B cell (primary cell): ENCODE data around the gene TENT4B.

Source experiments
- EZH2 ChIP-seq: IDR thresholded peaks from 2 replicates; pipeline ENCODE4 v1.6.1; 2012; ENCODE audit warnings: borderline replicate concordance, low read depth, mild to moderate bottlenecking, moderate library complexity, low read length; ENCODE audit not compliant: insufficient read depth, poor library complexity, severe bottlenecking
- TF ChIP-seq, protein P1 (sequence below): fragments of 200-600 bp; IDR thresholded peaks from one replicate; pipeline ENCODE4 v1.8.0; 2022; ENCODE audit warnings: antibody characterized with exemption, mild to moderate bottlenecking

DNA sequence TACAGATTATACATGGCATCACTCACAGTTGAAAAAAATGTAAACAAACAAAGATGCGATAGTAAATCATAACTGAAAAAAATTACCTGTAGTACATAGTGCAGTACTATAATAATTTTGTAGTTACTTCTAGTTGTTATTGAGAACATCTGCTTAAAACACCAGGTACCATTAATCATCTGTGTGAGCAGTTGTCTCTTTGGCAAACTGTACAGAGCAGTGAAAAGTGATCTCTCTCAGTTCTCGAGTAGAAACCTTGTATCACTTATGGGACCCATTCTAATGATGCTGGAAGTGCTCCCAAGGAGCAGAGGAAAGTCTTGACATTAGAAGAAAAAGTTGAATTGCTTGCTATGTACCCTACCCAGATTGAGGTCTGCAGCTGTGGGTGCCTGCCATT is 8.9 kb upstream of the TENT4B start:
- TF ChIP-seq, protein P1, sequence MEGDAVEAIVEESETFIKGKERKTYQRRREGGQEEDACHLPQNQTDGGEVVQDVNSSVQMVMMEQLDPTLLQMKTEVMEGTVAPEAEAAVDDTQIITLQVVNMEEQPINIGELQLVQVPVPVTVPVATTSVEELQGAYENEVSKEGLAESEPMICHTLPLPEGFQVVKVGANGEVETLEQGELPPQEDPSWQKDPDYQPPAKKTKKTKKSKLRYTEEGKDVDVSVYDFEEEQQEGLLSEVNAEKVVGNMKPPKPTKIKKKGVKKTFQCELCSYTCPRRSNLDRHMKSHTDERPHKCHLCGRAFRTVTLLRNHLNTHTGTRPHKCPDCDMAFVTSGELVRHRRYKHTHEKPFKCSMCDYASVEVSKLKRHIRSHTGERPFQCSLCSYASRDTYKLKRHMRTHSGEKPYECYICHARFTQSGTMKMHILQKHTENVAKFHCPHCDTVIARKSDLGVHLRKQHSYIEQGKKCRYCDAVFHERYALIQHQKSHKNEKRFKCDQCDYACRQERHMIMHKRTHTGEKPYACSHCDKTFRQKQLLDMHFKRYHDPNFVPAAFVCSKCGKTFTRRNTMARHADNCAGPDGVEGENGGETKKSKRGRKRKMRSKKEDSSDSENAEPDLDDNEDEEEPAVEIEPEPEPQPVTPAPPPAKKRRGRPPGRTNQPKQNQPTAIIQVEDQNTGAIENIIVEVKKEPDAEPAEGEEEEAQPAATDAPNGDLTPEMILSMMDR = no peak
- TF ChIP-seq EZH2 = no peak
